HEK293 (cell line): ENCODE measurements around the gene CHCHD6.

Experiments
- GLI2 ChIP-seq: fragments of 450-650 bp; formaldehyde crosslinking; IDR thresholded peaks from 2 replicates; pipeline ENCODE4; 2017; ENCODE audit warnings: missing biosample characterization, missing genetic modification characterization, low read depth, borderline replicate concordance
- HOXC10 ChIP-seq: sonication (generic); formaldehyde crosslinking; IDR thresholded peaks from 2 replicates; pipeline ENCODE4 v1.8.1; 2023; ENCODE audit warnings: mild to moderate bottlenecking, missing genetic modification reagents
- SETDB1 ChIP-seq: IDR thresholded peaks from one replicate; pipeline ENCODE4 v1.6.1; 2017; ENCODE audit warnings: mild to moderate bottlenecking, low read length, moderate library complexity, mixed read lengths; ENCODE audit not compliant: insufficient read length
- TCF7L2 ChIP-seq: IDR thresholded peaks from 2 replicates; pipeline ENCODE4 v1.6.1; 2011; ENCODE audit warnings: low read depth, mild to moderate bottlenecking, inconsistent platforms, low read length, moderate library complexity, borderline replicate concordance
- ZNF157 ChIP-seq: fragments of 450-650 bp; formaldehyde crosslinking; IDR thresholded peaks from 2 replicates; pipeline ENCODE4 v1.5.1; 2016; ENCODE audit warnings: missing biosample characterization, missing genetic modification characterization
- ZNF175 ChIP-seq: fragments of 450-650 bp; formaldehyde crosslinking; IDR thresholded peaks from 2 replicates; pipeline ENCODE4 v1.5.1; 2016; ENCODE audit warnings: missing biosample characterization, missing genetic modification characterization
- ZNF555 ChIP-seq: fragments of 450-650 bp; formaldehyde crosslinking; conservative IDR thresholded peaks from 2 replicates; pipeline ENCODE4 v1.5.1; 2017; ENCODE audit warnings: missing biosample characterization, mild to moderate bottlenecking, missing genetic modification characterization, inconsistent platforms
- ZNF600 ChIP-seq: fragments of 450-650 bp; formaldehyde crosslinking; IDR thresholded peaks from 2 replicates; pipeline ENCODE4 v1.5.1; 2016; ENCODE audit warnings: missing biosample characterization, missing genetic modification characterization
- ZNF677 ChIP-seq: fragments of 450-650 bp; IDR thresholded peaks from 2 replicates; pipeline ENCODE4 v1.5.0; 2018; ENCODE audit warnings: missing biosample characterization, mild to moderate bottlenecking, missing genetic modification characterization, moderate library complexity
- TF ChIP-seq, protein P1 (sequence below): fragments of 450-650 bp; formaldehyde crosslinking; IDR thresholded peaks from 2 replicates; pipeline ENCODE4 v1.5.1; 2016; ENCODE audit warnings: missing biosample characterization, missing genetic modification characterization

DNA sequence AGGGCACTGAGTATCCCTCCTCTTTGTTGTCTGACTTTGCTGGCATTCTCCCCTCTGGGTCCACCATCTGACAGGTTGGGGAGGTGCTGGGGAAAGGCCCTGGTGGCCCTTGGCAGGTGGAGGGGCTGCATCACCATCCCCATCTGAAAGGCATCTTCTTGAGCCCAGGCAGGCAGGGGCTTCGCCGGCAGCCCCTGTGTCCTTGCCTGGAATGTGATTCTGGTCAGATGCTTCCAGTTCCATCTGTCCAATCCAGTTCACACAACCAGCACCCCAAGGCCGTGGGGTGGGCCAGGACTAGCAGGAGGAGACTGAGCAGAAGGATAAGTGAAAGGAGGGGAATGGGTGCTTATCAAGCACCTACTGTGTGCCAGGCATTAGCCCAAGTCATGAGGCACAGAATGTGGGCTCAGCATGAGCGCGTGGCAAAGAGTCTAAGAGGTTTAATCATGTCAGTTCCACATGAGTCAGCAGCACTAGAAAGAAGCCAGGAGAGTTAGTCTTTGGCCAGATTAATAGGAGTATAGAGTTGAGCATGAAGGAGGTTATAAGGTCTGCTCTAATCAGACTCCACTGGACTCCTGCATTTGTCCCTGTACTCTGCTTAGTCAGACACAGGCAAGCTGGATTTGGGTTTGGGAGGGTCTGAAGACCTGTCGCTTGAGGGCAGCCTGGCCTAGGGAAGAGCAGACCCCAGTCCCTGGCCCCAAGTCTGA is 38.7 kb upstream of the CHCHD6 start:
- TF ChIP-seq TCF7L2 (no peak), HOXC10 (no peak), ZNF600 (tag by site-specific recombination) (no peak), ZNF555 (tag by site-specific recombination) (no peak), ZNF677 (no peak), GLI2 (tag by site-specific recombination) (no peak), SETDB1 (no peak), ZNF157 (no peak), ZNF175 (tag by site-specific recombination) (no peak)
- TF ChIP-seq, protein P1, sequence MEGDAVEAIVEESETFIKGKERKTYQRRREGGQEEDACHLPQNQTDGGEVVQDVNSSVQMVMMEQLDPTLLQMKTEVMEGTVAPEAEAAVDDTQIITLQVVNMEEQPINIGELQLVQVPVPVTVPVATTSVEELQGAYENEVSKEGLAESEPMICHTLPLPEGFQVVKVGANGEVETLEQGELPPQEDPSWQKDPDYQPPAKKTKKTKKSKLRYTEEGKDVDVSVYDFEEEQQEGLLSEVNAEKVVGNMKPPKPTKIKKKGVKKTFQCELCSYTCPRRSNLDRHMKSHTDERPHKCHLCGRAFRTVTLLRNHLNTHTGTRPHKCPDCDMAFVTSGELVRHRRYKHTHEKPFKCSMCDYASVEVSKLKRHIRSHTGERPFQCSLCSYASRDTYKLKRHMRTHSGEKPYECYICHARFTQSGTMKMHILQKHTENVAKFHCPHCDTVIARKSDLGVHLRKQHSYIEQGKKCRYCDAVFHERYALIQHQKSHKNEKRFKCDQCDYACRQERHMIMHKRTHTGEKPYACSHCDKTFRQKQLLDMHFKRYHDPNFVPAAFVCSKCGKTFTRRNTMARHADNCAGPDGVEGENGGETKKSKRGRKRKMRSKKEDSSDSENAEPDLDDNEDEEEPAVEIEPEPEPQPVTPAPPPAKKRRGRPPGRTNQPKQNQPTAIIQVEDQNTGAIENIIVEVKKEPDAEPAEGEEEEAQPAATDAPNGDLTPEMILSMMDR (tag by site-specific recombination): no peak
